GM18861 (cell line): ENCODE data around the gene ANP32A.
"Not testable (repeated sequence)": the region's sequence is repeated elsewhere in the genome, so short reads cannot be mapped to it uniquely, and the experiment has no call there.

Experiments used
- ATAC-seq: cut with Tn5 transposase; IDR thresholded peaks from one replicate; pipeline ENCODE4 v1.9.1; 2021; ENCODE audit not compliant: unreplicated experiment

ANP32A gene

DNA sequence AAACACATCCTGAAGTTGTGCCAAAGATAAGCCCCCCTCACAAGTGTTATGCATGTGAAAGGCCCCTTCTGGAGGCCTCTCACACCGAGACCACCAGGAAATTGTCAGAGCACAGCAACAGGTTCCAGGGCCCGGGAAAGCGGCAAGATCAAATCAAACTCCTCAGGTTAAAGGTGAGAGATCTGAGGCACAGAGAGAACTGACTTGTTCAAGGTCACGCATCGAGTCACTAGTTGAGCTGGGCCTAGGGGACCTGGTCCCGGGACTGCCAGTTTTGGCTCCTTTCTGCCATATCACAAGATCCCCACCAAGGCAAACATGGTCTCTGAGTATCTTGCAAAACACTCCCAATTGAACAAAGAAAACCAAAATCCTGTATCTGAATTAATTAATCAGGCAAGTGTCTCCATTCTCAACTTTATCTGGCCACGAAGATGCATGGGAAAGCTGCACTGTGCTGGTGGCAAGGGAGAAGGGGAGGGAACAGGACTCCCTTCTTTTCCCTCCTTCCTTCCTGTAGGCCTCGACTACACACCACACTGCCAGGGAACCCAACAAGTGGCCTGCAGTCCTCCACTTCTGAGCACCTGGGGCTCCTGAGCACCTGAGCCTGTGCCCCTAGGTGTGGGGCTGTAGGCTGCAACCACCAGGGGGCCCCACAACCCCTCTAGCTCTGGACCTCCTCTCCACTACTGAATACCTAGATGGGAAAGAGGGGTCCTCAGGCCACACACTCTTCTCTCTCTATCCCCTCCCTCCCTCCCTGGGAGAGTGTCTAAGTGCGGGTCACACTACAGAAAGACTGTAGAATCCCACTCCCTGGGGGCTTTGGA is 37.3 kb downstream of the ANP32A start:
- no peak for ATAC-seq

DNA sequence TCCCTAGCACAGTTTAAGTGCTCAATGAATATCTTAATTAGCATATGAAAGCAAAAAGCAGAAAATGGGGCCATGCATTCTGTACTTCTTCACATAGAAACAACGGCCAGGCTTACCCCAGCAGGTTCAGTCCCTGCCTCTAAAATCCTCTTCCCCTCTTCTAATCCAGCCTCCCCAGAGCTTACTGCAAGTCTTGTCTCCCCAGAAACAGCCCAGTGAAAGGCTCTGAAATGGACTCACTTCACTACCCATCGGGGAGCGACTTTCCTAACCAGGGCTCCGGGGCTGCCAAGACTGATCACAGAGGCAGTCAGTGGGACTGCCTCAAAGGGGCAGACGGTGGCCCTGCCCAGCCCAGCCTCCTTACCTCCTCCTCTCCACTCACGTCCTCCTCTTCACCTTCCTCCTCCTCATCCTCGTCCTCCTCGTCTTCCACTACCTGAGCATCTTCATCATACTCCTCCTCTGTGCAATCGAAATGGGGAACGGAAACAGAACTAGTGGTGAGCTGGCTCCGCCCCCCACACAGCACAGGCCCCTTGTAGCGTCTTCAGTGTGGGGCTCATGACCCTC is 38.0 kb downstream of the ANP32A start:
- ATAC-seq = no peak

DNA sequence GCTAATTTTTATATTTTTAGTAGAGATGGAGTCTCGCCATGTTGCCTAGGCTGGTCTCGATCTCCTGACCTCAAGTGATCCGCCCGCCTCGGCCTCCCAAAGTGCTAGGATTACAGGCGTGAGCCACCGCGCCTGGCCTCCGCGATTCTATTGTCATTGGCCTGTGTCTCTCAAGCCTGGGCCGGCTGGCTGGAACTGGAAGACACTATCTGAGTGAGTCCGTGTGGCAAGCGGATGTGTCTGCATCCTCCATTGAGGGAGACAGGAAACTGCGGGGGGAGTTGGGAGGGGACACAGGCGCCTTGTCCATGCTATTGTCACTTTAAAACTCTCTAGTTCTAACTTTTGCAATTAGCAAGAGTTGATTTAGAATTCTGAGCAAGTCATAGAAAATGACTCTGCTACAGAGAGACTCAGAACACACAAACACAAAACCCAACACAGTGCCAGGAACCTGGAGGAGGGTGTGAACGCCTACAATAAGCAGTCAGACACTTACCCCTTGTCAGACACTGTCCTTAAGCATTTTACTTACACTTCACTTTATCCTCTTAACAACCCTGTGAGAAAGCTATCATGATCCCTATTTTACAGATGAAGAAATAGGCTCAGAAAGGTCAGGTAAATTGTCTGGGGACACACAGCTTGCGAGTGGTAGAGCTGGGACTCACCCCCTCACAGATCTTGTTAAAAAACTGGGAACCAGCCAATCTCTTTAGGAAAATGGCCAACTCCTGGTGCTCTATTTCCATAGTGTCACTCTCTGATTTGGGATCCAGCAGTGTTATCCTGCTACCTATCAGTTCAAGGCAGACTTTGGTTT is 38.7 kb downstream of the ANP32A start:
- no peak for ATAC-seq

DNA sequence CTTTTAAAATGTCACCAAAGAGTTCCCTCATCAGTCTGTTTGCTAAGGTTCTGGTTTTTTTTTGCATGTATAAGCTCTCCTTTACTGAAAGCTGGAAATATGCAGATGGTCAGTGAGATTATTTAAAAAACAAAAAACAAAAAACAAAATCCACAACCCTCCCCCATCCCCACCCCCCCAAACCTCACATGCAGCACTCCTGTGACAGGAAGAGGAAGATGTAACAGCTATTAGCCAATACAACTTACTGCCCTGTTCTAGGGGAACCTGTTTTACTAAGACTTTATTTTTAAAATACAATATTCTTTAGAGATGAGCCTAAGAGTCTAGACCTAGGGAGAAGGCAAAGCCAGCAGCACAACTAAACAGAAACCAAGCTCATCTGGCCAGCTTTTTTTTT is 39.5 kb downstream of the ANP32A start:
- ATAC-seq = no peak

DNA sequence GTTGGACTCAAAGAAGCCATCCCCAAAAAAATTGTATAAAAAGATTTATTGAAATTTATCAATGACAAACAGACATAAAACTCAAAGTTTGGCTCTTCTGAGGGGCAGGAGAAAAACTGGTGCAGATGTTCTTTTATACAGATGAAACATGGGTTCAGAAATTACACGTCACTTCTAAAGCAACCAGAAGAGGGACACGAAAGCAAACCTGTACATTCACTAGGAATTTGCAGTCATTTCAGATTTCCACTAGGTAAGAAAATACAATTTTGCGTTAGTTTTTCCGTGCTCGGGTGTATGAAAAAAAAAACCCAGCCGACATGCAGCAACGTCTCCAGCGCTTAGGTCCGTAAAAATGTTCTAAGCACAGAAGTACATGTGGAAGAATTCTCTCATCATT is 41.8 kb downstream of the ANP32A start:
- ATAC-seq = no peak

DNA sequence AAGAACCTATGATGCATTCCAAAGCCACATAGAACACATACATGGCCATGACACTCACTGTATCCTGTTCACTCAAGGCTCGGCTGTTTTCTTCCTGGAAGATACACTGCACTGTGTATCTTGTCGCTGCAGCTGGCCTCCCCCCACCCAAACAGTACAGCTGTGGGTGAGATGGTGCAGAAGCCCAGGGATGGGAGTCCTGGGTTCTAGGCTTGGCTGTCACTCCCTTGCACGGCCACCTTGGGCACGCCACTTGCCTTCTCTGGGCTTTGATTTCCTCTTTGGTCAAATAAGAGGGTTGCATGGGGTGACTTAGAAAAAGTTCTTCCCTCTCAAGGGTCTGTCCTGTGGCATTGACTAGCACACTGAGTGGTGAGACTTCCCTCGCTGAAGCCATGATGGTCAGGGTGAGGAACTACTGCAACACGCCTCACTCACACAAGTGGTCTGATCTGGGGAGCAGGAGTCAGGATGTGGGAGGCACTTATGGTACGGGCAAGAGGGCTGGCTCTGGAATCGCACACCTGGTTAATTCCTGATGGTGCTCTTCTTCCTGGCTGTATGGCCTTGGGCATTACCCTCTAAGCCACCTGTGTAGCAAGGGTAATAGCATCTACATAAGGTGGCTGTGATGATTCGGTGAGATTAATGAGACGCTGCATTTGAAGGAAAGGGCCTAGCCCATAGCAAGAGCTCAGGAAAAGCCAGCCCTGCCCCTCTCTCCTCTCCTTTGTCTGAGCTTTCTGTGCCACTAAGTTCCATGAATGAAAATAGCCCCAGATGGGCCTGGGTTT is 44.0 kb downstream of the ANP32A start:
- ATAC-seq = no peak

DNA sequence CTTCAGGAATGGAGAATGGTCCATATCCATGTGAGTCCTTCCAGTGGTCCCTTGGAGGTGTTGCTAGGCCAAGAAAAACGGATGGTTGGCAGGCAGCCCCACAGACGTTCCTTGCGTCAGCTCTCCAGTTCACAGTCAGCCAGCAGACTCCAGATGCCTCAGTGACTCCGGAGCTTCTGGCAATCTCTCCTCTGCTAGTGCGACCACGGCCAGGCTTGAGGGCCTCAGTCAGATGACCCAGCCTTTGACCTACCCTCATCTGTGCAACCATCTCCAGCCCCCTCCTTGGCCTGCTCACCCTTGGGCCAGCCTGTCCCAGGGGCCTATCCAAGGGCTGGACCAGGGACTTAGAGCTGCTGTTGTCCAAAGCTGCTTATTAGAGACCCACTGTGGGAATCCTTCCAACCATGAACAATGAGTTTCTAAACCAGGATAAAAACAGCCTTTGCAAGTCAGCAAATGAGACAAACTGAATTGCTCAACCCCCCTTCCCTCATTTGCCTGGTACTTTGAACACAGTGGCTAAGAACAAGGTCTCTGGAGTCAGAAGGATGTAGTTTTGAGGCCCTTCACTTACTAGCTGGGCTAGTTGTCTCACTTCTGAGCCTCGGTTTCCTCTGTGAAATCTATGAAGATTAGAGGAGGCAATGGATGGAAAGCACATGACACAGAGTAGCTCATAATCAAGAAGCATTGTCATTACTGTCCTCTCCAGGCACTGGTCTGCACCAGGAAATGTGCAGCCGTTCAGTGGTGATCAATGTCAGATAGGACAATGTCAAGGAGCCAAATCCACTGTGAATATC is 44.8 kb downstream of the ANP32A start:
- ATAC-seq = no peak

DNA sequence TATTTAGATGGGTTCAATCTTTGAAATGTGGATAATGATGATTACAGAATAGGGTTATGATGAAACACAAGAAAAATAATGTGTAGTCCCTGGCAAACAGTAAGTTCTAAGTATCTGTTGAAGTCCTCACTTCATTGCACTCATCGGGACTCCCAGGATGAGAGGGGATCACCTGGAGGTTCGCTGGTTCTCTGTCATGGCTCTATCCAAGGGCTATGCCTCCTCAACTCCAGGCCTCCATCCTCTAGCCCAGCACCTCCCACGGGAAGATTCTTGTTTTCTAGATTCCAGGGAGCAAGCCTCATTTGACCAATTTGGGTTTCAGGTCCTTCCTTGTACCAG is 45.5 kb downstream of the ANP32A start:
- no peak for ATAC-seq

DNA sequence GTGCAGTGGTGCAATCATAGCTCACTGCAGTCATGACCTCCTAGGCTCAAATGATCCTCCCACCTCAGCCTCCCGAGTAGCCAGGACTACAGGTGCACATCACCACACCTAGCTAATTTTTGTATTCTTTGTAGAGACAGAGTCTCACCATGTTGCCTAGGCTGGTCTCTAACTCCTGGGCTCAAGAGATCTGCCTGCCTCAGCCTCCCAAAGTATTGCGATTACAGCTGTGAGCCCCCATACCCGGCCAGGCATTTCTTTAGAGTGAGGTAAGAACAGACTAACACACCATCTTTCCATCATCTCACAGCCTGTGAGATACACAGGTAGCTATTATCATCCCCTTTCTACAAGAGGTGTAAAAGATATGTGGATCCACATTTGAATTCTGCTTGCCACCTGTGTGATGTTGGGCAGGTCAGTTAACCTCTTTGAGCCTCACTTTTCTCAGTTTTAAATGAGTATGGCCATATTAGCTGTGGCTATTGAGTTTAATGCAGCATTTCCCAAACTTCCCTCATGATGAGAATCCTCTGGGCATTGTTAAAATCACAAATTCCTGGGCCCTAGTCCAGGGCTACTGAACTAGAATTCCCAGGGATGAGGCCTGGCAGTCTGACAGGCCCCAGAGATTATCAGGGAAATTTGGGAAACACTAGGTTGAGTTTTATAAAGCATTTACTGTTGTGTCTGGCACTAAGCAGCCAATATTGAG is 46.0 kb downstream of the ANP32A start:
- no peak for ATAC-seq

DNA sequence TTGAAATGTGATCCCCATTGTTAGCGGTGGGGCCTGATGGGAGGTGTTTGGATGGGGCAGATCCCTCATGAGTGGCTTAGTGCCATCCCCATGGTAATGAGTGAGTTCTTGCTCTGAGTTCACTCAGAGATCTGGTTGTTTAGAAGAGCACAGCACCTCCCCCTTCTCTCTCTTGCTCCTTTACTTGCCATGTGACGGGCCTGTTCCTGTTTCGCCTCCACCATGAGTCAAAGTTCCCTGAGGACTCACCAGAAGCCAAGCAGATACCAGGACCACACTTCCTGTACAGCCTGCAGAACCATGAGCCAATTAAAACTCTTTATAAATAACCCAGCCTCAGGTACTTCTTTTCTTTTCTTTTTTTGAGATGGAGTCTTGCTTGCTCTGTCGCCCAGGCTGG is 46.6 kb downstream of the ANP32A start:
- no peak for ATAC-seq

DNA sequence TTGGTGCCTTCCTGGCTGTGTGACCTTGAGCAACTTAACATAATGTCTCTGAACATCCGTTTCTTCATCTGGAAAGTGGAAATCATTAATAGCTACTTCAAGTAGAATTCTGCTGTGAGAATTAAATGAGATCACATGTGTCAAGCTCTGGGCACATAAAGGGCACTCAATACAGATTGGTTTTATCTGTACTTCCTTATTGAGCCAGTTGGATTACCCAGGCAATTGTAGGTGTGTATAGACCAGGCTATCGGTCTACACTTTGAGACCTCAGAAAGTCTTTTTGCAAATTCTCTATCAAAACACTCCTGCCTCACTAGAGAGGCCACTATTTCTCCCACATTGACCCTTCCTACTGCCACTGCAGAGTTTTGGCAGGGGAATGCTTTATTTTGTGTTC is 47.7 kb downstream of the ANP32A start:
- ATAC-seq = no peak

DNA sequence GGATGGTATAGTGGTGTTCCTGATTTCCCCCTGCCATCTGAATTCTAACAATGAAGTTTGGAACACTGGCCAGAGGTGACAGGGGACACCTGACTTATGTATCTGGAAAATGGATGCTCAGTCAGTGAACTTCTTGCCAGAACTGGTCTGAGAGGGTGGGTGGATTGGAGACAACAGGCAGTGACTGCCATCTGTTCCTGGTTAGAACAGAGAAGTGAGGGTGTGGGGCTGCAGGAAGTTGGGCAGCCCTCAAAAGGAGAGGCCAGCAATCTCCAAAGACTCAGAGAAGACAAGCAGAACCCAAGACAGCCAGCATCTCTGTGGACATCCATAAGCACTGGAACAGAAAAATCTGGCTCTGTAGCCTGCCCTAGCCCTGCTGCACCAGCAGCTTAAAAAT is 50.5 kb downstream of the ANP32A start:
- no peak for ATAC-seq

DNA sequence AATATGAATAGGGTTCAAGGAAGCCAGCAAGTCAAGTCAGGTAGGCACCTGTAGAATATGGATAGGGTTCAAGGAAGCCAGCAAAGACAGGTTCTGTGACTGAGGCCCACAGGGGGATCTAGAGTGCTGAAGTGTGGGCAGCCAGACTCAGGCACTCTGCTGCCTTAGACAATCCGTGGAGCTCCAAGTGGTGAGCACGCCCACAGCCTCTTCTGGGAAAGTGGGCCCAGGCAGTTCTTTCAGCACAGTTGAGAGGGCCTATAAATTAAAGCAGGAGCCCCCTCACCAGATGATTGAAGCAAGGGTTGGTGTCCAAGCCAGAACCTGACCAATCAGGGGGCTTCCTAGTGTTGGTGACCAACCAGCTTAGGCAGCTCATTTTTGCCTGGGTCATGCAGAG is 51.0 kb downstream of the ANP32A start:
- ATAC-seq = no peak

DNA sequence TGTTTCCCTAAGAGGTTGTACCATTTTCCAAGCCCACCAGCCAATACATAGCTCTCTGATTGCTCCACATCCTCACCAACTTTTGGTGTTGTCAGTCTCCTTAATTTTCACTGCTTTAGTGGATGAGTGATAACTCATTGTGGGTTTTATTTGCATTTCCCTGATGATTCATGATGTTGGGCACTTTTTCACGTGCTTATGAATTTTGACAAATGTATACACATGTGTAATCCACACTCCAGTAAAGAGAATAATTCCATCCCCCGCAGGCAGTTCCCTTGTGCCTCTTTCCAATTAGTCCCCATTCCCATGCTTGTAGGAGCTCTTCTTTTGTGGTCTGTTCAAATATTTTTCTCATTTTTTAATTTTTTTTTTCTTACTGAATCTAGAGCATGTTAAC is 52.4 kb downstream of the ANP32A start:
- no peak for ATAC-seq

DNA sequence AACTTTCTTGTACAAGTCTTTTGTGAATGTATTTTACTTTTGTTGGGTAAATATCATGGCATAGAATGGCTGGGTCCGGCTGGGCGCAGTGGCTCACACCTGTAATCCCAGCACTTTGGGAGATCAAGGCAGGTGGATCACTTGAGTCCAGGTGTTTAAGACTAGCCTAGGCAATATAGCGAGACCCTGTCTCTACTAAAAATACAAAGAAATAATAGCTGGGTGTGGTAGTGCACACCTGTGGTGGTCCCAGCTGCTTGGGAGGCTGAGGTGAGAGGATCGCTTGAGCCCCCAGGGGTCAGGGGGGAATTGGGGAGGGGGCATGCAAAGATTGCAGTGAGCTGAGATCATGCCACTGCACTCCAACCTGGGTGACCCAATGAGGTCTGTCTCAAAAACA is 52.9 kb downstream of the ANP32A start:
- ATAC-seq = no peak

DNA sequence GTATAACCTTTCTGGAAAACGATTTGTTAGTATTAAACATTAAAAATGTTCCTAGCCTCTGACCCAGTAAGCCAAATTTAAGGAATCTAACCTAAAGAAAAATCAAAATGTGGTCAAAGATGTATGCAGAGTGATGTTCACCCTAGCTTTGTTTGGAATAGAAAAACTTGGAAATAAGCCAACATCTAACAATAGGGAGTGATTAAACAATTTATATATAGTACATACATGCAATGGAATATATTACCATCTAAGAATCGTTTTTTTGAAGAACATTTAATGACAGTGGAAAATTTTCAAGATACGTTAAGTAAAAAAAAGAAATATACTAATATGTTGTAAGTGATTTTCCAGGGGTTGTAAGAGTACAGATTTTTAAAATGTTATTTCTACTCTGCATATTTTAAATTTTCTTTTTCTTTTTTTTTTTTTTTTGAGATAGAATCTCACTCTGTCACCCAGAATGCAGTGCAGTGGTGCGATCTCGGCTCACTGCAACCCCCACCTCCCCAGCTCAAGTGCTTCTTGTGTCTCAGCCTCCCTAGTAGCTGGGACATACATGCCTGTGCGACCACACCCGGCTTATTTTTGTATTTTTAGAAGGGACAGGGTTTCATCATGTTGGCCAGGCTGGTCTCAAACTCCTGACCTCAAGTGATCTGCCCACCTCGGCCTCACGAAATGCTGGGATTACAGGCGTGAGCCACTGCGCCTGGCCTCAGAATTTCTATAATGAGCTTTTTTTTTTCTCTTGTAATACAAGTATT is 54.9 kb downstream of the ANP32A start:
- ATAC-seq = no peak

DNA sequence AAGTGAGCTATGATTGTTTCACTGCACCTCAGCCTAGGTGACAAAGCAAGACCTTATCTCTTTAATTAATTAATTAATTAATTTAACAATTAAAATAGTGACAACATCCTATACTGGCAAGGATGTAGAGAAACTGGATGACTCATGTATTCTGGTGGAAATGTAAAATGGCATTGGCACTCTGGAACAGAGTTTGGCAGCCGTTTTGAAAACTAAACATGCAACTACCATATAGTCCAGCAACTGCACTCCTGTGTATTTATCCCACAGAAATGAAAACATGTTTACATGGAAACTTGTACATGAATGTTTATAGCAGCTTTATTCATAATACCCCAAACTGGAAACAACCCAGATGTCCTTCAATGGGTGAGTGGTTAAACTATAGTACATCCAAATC is 56.6 kb downstream of the ANP32A start:
- ATAC-seq = no peak

DNA sequence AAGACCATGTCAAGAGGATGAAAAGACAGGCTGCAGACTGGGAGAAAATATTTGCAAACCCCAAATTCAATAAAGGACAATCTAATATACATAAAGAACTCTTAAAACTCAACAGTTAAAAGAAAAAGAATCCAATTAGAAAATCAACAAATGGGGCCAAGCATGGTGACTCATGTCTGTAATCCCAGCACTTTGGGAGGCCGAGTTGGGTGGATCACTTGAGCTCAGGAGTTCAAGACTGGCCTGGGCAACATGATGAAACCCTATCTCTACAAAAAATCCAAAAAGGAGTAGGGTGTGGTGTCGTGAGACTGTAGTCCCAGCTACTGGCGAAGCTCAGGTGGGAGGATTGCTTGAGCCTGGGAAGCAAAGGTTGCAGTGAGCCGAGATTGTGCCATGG is 57.6 kb downstream of the ANP32A start:
- no peak for ATAC-seq

DNA sequence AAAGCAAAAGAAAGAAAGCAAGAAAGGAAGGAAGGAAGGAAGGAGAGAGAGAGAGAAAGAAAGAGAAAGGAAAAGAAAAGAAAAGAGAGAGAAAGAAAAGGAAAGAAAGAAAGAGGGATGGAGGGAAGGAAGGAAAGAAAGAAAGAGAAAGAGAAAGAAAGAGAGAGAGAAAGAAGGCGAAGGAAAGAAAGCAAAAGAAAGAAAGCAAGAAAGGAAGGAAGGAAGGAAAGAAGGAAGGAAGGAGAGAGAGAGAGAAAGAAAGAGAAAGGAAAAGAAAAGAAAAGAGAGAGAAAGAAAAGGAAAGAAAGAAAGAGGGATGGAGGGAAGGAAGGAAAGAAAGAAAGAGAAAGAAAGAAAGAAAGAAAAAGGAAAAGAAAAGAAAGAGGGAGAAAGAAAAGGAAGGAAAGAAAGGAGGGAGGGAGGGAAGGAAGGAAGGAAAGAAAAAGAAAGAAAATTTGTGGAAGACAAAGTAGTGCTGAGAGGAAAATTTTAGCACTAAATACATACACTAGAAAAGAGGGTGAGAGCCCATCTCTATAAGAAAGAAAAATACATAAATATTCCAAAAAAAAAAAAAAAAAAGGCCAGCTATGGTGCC is 60.6 kb downstream of the ANP32A start:
- not testable (repeated sequence) for ATAC-seq
